Measurements from ENCODE around the gene PRICKLE2.

GRCh38 chr3:64125561-64125960 is 99.7 kb downstream of the PRICKLE2 start:
- TF ChIP-seq, protein P1, sequence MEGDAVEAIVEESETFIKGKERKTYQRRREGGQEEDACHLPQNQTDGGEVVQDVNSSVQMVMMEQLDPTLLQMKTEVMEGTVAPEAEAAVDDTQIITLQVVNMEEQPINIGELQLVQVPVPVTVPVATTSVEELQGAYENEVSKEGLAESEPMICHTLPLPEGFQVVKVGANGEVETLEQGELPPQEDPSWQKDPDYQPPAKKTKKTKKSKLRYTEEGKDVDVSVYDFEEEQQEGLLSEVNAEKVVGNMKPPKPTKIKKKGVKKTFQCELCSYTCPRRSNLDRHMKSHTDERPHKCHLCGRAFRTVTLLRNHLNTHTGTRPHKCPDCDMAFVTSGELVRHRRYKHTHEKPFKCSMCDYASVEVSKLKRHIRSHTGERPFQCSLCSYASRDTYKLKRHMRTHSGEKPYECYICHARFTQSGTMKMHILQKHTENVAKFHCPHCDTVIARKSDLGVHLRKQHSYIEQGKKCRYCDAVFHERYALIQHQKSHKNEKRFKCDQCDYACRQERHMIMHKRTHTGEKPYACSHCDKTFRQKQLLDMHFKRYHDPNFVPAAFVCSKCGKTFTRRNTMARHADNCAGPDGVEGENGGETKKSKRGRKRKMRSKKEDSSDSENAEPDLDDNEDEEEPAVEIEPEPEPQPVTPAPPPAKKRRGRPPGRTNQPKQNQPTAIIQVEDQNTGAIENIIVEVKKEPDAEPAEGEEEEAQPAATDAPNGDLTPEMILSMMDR (IDR thresholded peaks at IDR 0.05) = no peak
- no peak for TF ChIP-seq POLR2A (IDR thresholded peaks at IDR 0.05)

Measured in right lobe of liver (tissue), 4 donors.